Measurements from ENCODE around the gene RUFY2. TPM values are rescaled to one million over a fixed set of nuclear protein-coding genes. Genes with fewer than 3 reads are reported as not detected.
"Not testable (repeated sequence)": the region's sequence is repeated elsewhere in the genome, so short reads cannot be mapped to it uniquely, and the experiment has no call there.

Gene RUFY2, protein sequence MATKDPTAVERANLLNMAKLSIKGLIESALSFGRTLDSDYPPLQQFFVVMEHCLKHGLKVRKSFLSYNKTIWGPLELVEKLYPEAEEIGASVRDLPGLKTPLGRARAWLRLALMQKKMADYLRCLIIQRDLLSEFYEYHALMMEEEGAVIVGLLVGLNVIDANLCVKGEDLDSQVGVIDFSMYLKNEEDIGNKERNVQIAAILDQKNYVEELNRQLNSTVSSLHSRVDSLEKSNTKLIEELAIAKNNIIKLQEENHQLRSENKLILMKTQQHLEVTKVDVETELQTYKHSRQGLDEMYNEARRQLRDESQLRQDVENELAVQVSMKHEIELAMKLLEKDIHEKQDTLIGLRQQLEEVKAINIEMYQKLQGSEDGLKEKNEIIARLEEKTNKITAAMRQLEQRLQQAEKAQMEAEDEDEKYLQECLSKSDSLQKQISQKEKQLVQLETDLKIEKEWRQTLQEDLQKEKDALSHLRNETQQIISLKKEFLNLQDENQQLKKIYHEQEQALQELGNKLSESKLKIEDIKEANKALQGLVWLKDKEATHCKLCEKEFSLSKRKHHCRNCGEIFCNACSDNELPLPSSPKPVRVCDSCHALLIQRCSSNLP
- total RNA-seq (2014; rRNA removed; shearing (Covaris generic)) (9.3 and 10.3 TPM in 2 replicates), polyA plus RNA-seq (2016; fragmentation: Nextera tagmentation; extraction: Ambion mirVana) (15.6 and 17.3 TPM in 2 replicates)
- long read RNA-seq, partial matches to known transcripts = 1 of 2 reads
- long read RNA-seq, other reads (novel, unspliced or antisense) = 1 of 2 reads

DNA sequence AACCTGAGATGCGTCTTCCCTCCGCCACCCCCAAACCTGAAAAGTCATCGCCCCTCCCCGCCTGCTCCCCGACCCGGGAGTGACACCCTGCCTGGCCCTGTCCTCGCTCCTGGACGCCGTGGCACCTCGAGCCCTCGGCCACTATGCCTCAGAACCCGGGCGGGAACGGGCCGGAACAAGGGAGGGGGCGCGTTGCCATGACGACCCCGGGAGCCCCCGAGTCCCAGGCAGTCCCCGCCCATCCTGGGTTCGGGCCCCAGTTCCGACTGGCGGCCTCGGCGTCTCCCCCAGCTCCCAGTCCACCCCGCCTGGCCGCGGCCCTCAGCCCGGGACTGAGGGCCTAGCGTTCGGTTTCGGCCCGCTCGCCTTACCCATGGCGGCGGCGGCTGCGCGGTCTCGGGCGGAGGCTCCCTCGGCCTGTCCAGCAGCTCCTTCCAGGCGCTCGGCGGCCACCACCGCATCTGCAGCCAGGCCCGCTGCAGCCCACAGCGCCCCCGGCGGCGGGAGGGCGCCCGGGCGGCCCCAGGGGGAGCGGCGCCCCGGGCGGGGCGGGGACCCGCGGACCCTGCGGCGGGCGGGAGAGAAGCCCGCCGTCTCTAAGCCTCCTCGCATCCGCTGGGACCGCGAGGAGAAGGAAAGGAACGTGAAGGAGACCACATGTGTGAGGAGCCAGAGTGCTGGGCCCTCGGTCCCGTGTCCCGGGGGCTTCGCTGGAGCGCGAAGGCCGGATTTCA is at the start of gene RUFY2:
TSS of gene RUFY2 (minus strand) at position 463 of the 734 bp plus-strand sequence. CDS start at position 375, 88 bp downstream.
- H3K4me3 Mint-ChIP-seq = peak within 1 kb of the TSS; percentile 89
- Histone ChIP-seq H4K20me1 (replicated peaks; ENCODE audit: insufficient read depth) (no peaks in the 10 kb centered on the region; the same call in 1 of the 2 replicates), H3K9me2 (ENCODE audit: insufficient read depth) (no peaks in the 10 kb centered on the region), H3K27ac (ENCODE audit: low read depth) (peak within 1 kb of the TSS; percentile 94), H3K79me2 (replicated peaks; ENCODE audit: insufficient read depth) (peaks cover 37% of the 10 kb centered on the region), H3K27me3 (ENCODE audit: insufficient read depth) (no peaks in the 10 kb centered on the region), H3K4me3 (peak within 1 kb of the TSS; percentile 69), H3K36me3 (ENCODE audit: insufficient read depth) (no peaks in the 10 kb centered on the region), H3F3A (replicated peaks; ENCODE audit: low read depth) (peaks cover 12% of the 10 kb centered on the region; the same call in 1 of the 2 replicates), H3K4me2 (peak within 1 kb of the TSS; percentile 95), H3K4me1 (ENCODE audit: insufficient read depth) (peaks cover 8% of the 10 kb centered on the region; the same call in 1 of the 2 replicates), H2AFZ (peak within 1 kb of the TSS; percentile 89)
- no peaks in the 10 kb centered on the region for H3K9me3 Mint-ChIP-seq
- DNase-seq (ENCODE audit: low spot score) (peak; percentile 86), ATAC-seq (peak; percentile 90)
- peak within 1 kb of the TSS; percentile 97 for H3K27ac Mint-ChIP-seq
- H3K4me1 Mint-ChIP-seq = peaks cover 18% of the 10 kb centered on the region; the same call in 2 of the 3 replicates
- no peaks in the 10 kb centered on the region for H3K36me3 Mint-ChIP-seq (ENCODE audit: low read depth)
- peak in 1 of 2 experiments; percentile 69; a peak in 2 of 4 replicates for TF ChIP-seq CTCF (conservative IDR thresholded peaks at IDR 0.05; ENCODE audit: low read depth in 2 of 2)
- peak; percentile 41 for TF ChIP-seq POLR2AphosphoS5 (IDR thresholded peaks at IDR 0.05; ENCODE audit: low read depth)
- no peak for TF ChIP-seq REST (IDR thresholded peaks at IDR 0.05; ENCODE audit: unreplicated experiment)
- TF ChIP-seq ZNF114 (CRISPR knock-in tag; IDR thresholded peaks at IDR 0.05) = 0 out of 2 replicates have a peak, but pooled peaks have one; percentile 30
- H3K27me3 Mint-ChIP-seq (ENCODE audit: insufficient read depth, low read depth, poor library complexity) = peaks cover 2% of the 10 kb centered on the region

DNA sequence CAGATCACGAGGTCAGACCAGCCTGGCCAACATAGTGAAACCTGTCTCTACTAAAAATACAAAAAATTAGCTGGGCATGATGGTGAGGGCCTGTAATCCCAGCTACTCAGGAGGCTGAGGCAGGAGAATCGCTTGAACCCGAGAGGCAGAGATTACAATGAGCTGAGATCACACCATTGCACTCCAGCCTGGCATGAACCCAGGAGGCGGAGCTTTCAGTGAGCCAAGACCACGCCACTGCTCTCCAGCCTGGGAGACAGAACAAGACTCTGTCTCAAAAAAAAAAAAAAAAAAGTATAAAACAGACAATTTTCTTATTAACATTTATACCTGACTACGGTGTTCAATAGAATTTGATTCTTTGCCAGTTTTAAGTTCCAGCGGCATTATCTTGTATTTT is 42.6 kb upstream of the RUFY2 start:
- H3K27ac Mint-ChIP-seq = not testable (repeated sequence)

More for the DNA sequence above, 42.6 kb upstream of the RUFY2 start:
- not testable (repeated sequence) for H3K27ac ChIP-seq (ENCODE audit: low read depth); ATAC-seq; H3K9me2 ChIP-seq (ENCODE audit: insufficient read depth); H3K27me3 ChIP-seq (ENCODE audit: insufficient read depth); DNase-seq (ENCODE audit: low spot score); H3K4me2 ChIP-seq; H3K4me3 Mint-ChIP-seq; H4K20me1 ChIP-seq (replicated peaks; ENCODE audit: insufficient read depth); H3K4me1 Mint-ChIP-seq; H3K4me1 ChIP-seq (ENCODE audit: insufficient read depth); H3K27me3 Mint-ChIP-seq (ENCODE audit: insufficient read depth, low read depth, poor library complexity); H3K9me3 Mint-ChIP-seq; H3K4me3 ChIP-seq; H3K79me2 ChIP-seq (replicated peaks; ENCODE audit: insufficient read depth); H2AFZ ChIP-seq
- peaks cover 50% of the 10 kb centered on the region for H3K36me3 ChIP-seq (ENCODE audit: insufficient read depth)
- peaks cover 16% of the 10 kb centered on the region for H3F3A ChIP-seq (replicated peaks; ENCODE audit: low read depth)
- peaks cover 78% of the 10 kb centered on the region for H3K36me3 Mint-ChIP-seq (ENCODE audit: low read depth)

Data from GM23338 (cell line).